Epithelial cell of prostate (primary cell): Measurements from ENCODE around the gene ZNF672.
A peak's percentile ranks its signal among the peaks of the same experiment; 100 is the strongest.
"Not testable (repeated sequence)": the region's sequence is repeated elsewhere in the genome, so short reads cannot be mapped to it uniquely, and the experiment has no call there.

Source experiments
- DNase-seq: peaks from one replicate; pipeline ENCODE4 v3.0.0-alpha.2; 2011; ENCODE audit warnings: low read depth, low spot score
- H3K27ac ChIP-seq: fragments of 450-650 bp; 2 replicates; pipeline ENCODE4 v1.5.1; 2017; ENCODE audit warnings: mild to moderate bottlenecking

ZNF672 gene

GRCh38 chr1:248873409-248873992, 35.5 kb downstream of the ZNF672 start:
- H3K27ac ChIP-seq: peak overlapping the region; percentile 82
- DNase-seq: peak; percentile 78

- no peak for DNase-seq
- H3K27ac ChIP-seq: peak overlapping the region; percentile 82
Observed at GRCh38 chr1:248873993-248874533, 36.0 kb downstream of the ZNF672 start.

GRCh38 chr1:248881261-248881660, 43.2 kb downstream of the ZNF672 start:
- no peak for DNase-seq
- no peak overlapping the region for H3K27ac ChIP-seq

GRCh38 chr1:248882427-248882826, 44.4 kb downstream of the ZNF672 start:
- not testable (repeated sequence) for DNase-seq

GRCh38 chr1:248884632-248885295, 46.7 kb downstream of the ZNF672 start:
- H3K27ac ChIP-seq: no peak overlapping the region
- no peak for DNase-seq

More at GRCh38 chr1:248882427-248882826, 44.4 kb downstream of the ZNF672 start:
- H3K27ac ChIP-seq: not testable (repeated sequence)

- no peak overlapping the region for H3K27ac ChIP-seq
- no peak for DNase-seq
Observed at GRCh38 chr1:248885646-248886045, 47.6 kb downstream of the ZNF672 start.

GRCh38 chr1:248886237-248886895, 48.3 kb downstream of the ZNF672 start:
- no peak overlapping the region for H3K27ac ChIP-seq
- no peak for DNase-seq

GRCh38 chr1:248889914-248890243, 51.9 kb downstream of the ZNF672 start:
- H3K27ac ChIP-seq, DNase-seq: not testable (repeated sequence)

GRCh38 chr1:248890549-248891498, 52.8 kb downstream of the ZNF672 start:
- DNase-seq: no peak
- no peak overlapping the region for H3K27ac ChIP-seq

- DNase-seq: no peak
- H3K27ac ChIP-seq: no peak overlapping the region
Observed at GRCh38 chr1:248891758-248892157, 53.7 kb downstream of the ZNF672 start.

- no peak overlapping the region for H3K27ac ChIP-seq
- DNase-seq: no peak
Observed at GRCh38 chr1:248892590-248892989, 54.6 kb downstream of the ZNF672 start.

- DNase-seq: no peak
- no peak overlapping the region for H3K27ac ChIP-seq
Observed at GRCh38 chr1:248894837-248895236, 56.8 kb downstream of the ZNF672 start.

GRCh38 chr1:248897412-248898337, 59.7 kb downstream of the ZNF672 start:
- DNase-seq: no peak
- no peak overlapping the region for H3K27ac ChIP-seq
